WTC11 (cell line): Measurements from ENCODE around the gene OTOS. TPM values are rescaled to one million over a fixed set of nuclear protein-coding genes. Genes with fewer than 3 reads are reported as not detected.

Experiments used
- ATAC-seq: fragments of 200-7000 bp; cut with Tn5 transposase; 2 replicates; pipeline ENCODE4 v1.10.0; 2021; ENCODE audit warnings: mild to moderate bottlenecking, moderate library complexity
- CTCF ChIA-PET: fragments of 300-600 bp; sonication (Branson Sonifier 250); formaldehyde crosslinking; loops from one replicate; lab custom pipeline; 2021; ENCODE audit warnings: antibody characterized with exemption; lab: Charles Lee
- POLR2A ChIA-PET: fragments of 350-600 bp; sonication (Branson Sonifier 250); formaldehyde crosslinking; loops from one replicate; lab custom pipeline; 2021; ENCODE audit warnings: antibody characterized with exemption; lab: Charles Lee
- DNase-seq: peaks from one replicate; pipeline ENCODE4 v3.0.0; 2021; ENCODE audit warnings: low spot score
- H3K27ac Mint-ChIP-seq: 2 replicates; pipeline ENCODE4 v1.8.0; 2021; ENCODE audit warnings: mixed read lengths
- H3K27me3 Mint-ChIP-seq: 2 replicates; pipeline ENCODE4 v1.8.0; 2021; ENCODE audit warnings: low read depth, mild to moderate bottlenecking, moderate library complexity, mixed read lengths
- H3K36me3 Mint-ChIP-seq: 2 replicates; pipeline ENCODE4 v1.8.0; 2021; ENCODE audit warnings: mixed read lengths
- H3K4me1 Mint-ChIP-seq: 2 replicates; pipeline ENCODE4 v1.8.0; 2022; ENCODE audit warnings: mixed read lengths
- H3K4me3 Mint-ChIP-seq: 2 replicates; pipeline ENCODE4 v1.8.0; 2021; ENCODE audit warnings: mild to moderate bottlenecking, moderate library complexity, mixed read lengths
- H3K9me3 Mint-ChIP-seq: 2 replicates; pipeline ENCODE4 v1.8.0; 2021; ENCODE audit warnings: mixed read lengths
- AFF4 ChIP-seq: sonication (generic); formaldehyde crosslinking; IDR thresholded peaks from 2 replicates; pipeline ENCODE4 v1.8.1; 2023; ENCODE audit warnings: mild to moderate bottlenecking, missing genetic modification reagents, borderline replicate concordance
- ARID4B ChIP-seq: sonication (generic); formaldehyde crosslinking; IDR thresholded peaks from 2 replicates; pipeline ENCODE4 v1.8.0; 2023; ENCODE audit warnings: missing genetic modification reagents, mild to moderate bottlenecking, borderline replicate concordance
- ATF1 ChIP-seq: sonication (generic); formaldehyde crosslinking; IDR thresholded peaks from 2 replicates; pipeline ENCODE4 v1.8.1; 2023; ENCODE audit warnings: mild to moderate bottlenecking, moderate library complexity, missing genetic modification reagents
- ETV6 ChIP-seq: sonication (generic); formaldehyde crosslinking; IDR thresholded peaks from 2 replicates; pipeline ENCODE4 v1.8.1; 2022; ENCODE audit warnings: mild to moderate bottlenecking, missing genetic modification reagents
- FOXP4 ChIP-seq: sonication (generic); formaldehyde crosslinking; IDR thresholded peaks from 2 replicates; pipeline ENCODE4 v1.8.0; 2022; ENCODE audit warnings: mild to moderate bottlenecking, missing genetic modification reagents
- GRHL2 ChIP-seq: fragments of 250-450 bp; sonication (Bioruptor Pico); IDR thresholded peaks from 2 replicates; pipeline ENCODE4 v1.8.0; 2022; ENCODE audit warnings: mild to moderate bottlenecking, moderate library complexity; ENCODE audit not compliant: insufficient replicate concordance, severe bottlenecking
- MYBL2 ChIP-seq: sonication (generic); formaldehyde crosslinking; IDR thresholded peaks from 2 replicates; pipeline ENCODE4 v1.8.1; 2023; ENCODE audit warnings: mild to moderate bottlenecking, moderate library complexity, missing genetic modification reagents
- NFYB ChIP-seq: sonication (generic); formaldehyde crosslinking; conservative IDR thresholded peaks from 2 replicates; pipeline ENCODE4 v1.8.0; 2022; ENCODE audit warnings: low read depth, missing genetic modification reagents
- PRDM15 ChIP-seq: sonication (generic); formaldehyde crosslinking; IDR thresholded peaks from 2 replicates; pipeline ENCODE4 v1.8.0; 2022; ENCODE audit warnings: missing genetic modification reagents
- TEAD1 ChIP-seq: sonication (generic); formaldehyde crosslinking; IDR thresholded peaks from 2 replicates; pipeline ENCODE4 v1.8.0; 2022; ENCODE audit warnings: mild to moderate bottlenecking, missing genetic modification reagents
- TP53 ChIP-seq: sonication (generic); formaldehyde crosslinking; IDR thresholded peaks from 2 replicates; pipeline ENCODE4 v1.8.1; 2023; ENCODE audit warnings: mild to moderate bottlenecking, missing genetic modification reagents
- ZNF219 ChIP-seq: sonication (generic); formaldehyde crosslinking; IDR thresholded peaks from 2 replicates; pipeline ENCODE4 v1.8.0; 2023; ENCODE audit warnings: missing genetic modification reagents, mild to moderate bottlenecking, borderline replicate concordance
- ZNF416 ChIP-seq: fragments of 250-450 bp; sonication (Bioruptor Pico); IDR thresholded peaks from 2 replicates; pipeline ENCODE4 v1.9.0; 2021; ENCODE audit warnings: mild to moderate bottlenecking, inconsistent platforms
- ZNF425 ChIP-seq: fragments of 250-450 bp; sonication (Bioruptor Pico); conservative IDR thresholded peaks from 2 replicates; pipeline ENCODE4 v1.9.0; 2021; ENCODE audit warnings: mild to moderate bottlenecking
- ZNF512 ChIP-seq: sonication (generic); formaldehyde crosslinking; IDR thresholded peaks from 2 replicates; pipeline ENCODE4 v1.8.1; 2022; ENCODE audit warnings: missing genetic modification reagents, borderline replicate concordance
- ZSCAN18 ChIP-seq: fragments of 250-450 bp; sonication (Bioruptor Pico); IDR thresholded peaks from 2 replicates; pipeline ENCODE4 v2.1.2; 2022; ENCODE audit warnings: mild to moderate bottlenecking, moderate library complexity
- total RNA-seq: library from RNA; stranded (reverse); gene quantifications from 3 replicates; pipeline ENCODE4 v1.2.3, GENCODE V29; 2021

The OTOS gene
- total RNA-seq, 1 experiment from 2014 or later: not detected

- CTCF ChIA-PET: no interaction called here
- H3K27ac Mint-ChIP-seq: no peak overlapping the region
- TF ChIP-seq AFF4 (CRISPR knock-in tag): no peak
- TF ChIP-seq ZNF219 (CRISPR knock-in tag): no peak
- TF ChIP-seq ARID4B (CRISPR knock-in tag): no peak
- TF ChIP-seq FOXP4 (CRISPR knock-in tag): no peak
- no peak for TF ChIP-seq TEAD1
- TF ChIP-seq NFYB (CRISPR knock-in tag): no peak
- no peak for TF ChIP-seq PRDM15 (CRISPR knock-in tag)
- TF ChIP-seq ZNF425 (CRISPR knock-in tag): no peak
- TF ChIP-seq GRHL2 (CRISPR knock-in tag): no peak
- TF ChIP-seq MYBL2 (CRISPR knock-in tag): no peak
- no peak for TF ChIP-seq ZNF512 (CRISPR knock-in tag)
- TF ChIP-seq ZSCAN18 (CRISPR knock-in tag): no peak
- no peak for TF ChIP-seq ETV6 (CRISPR knock-in tag)
- no peak for TF ChIP-seq TP53 (CRISPR knock-in tag)
- TF ChIP-seq ATF1 (CRISPR knock-in tag): no peak
- no peak for TF ChIP-seq ZNF416 (CRISPR knock-in tag)
These were observed 39.6 kb upstream of the OTOS start for GRCh38 chr2:240179941-240180666.

More at GRCh38 chr2:240179941-240180666, 39.6 kb upstream of the OTOS start:
- no peak overlapping the region for H3K4me3 Mint-ChIP-seq
- POLR2A ChIA-PET: no interaction called here
- H3K27me3 Mint-ChIP-seq: no peaks in the 10 kb centered on the region; the same call in 1 of the 2 replicates
- H3K9me3 Mint-ChIP-seq: no peaks in the 10 kb centered on the region
- no peaks in the 10 kb centered on the region for H3K4me1 Mint-ChIP-seq
- H3K36me3 Mint-ChIP-seq: no peaks in the 10 kb centered on the region
- DNase-seq: no peak
- ATAC-seq: no peak
